H1 (cell line): ENCODE measurements around the gene ALOX5. TPM values are rescaled to one million over a fixed set of nuclear protein-coding genes. Genes with fewer than 3 reads are reported as not detected.

Source experiments
- CHD7 ChIP-seq: fragments of 300-600 bp; sonication (generic); IDR thresholded peaks from 2 replicates; pipeline ENCODE4 v1.7.1; 2012; ENCODE audit warnings: low read length, moderate library complexity, mild to moderate bottlenecking, inconsistent platforms; ENCODE audit not compliant: insufficient replicate concordance
- polyA plus RNA-seq, 7 experiments: library from polyadenylated mRNA; depleted of rRNA in 3 of 7; stranded (reverse) in 5 of 7; unstranded in 2 of 7; fragments of >200 nt in 5 of 7; fragments of 200-250 nt in 2 of 7; gene quantifications; 1 replicate in 5 of 7; 2 replicates in 1 of 7; 4 replicates in 1 of 7; pipeline versions ENCODE4 v1.2.1 to v1.2.3, GENCODE V29; 2011 to 2013; ENCODE audit warnings: missing spikeins in 2 of 7, mixed read lengths in 2 of 7
- total RNA-seq: library from RNA; stranded (reverse); fragmentation: NEBNext Ultra II Directional; extraction: Animal tissue kit (Norgen Biotek cat#: 25700); gene quantifications from 2 replicates; pipeline ENCODE4 v1.2.1, GENCODE V29; 2021

ALOX5 gene
- total and polyA plus RNA-seq, 2 of the 8 experiments (the other 6 are each of a cell fraction or from before 2014, with no cell fraction given) = 1.6 to 3.8 TPM

- TF ChIP-seq CHD7 = no peak
Observed at GRCh38 chr10:45425621-45426563, 51.9 kb downstream of the ALOX5 start (continued).
